PC-3 (cell line): ENCODE results near the gene SLC9A9. TPM values are rescaled to one million over a fixed set of nuclear protein-coding genes. Genes with fewer than 3 reads are reported as not detected.
A peak's percentile ranks its signal among the peaks of the same experiment; 100 is the strongest.

ENCODE experiments used
- ATAC-seq: fragments of 200-7000 bp; cut with Tn5 transposase; 2 replicates; pipeline ENCODE4 v1.9.1; 2020; ENCODE audit warnings: mild to moderate bottlenecking, moderate library complexity
- BruUV-seq: library from RNA; stranded (reverse); fragments of 400-500 nt; replicated peaks from 2 replicates; lab custom pipeline; 2021; lab: Mats Ljungman, UMichigan
- CTCF ChIA-PET: fragments of 300-600 bp; sonication (Branson Sonifier 250); formaldehyde crosslinking; loops from one replicate; lab custom pipeline; 2022; ENCODE audit warnings: antibody characterized with exemption; lab: Charles Lee
- POLR2A ChIA-PET: fragments of 300-600 bp; sonication (Branson Sonifier 250); formaldehyde crosslinking; loops from one replicate; lab custom pipeline; 2022; ENCODE audit warnings: antibody characterized with exemption; ENCODE audit not compliant: unreplicated experiment; lab: Charles Lee
- DNase-seq: peaks from one replicate; pipeline ENCODE4 v3.0.0-alpha.2; 2015
- H2AFZ ChIP-seq: fragments of 300-600 bp; sonication (generic); 2 replicates; pipeline ENCODE4 v1.6.0; 2016; ENCODE audit warnings: antibody characterized with exemption, low read length
- H3F3A ChIP-seq: fragments of 300-600 bp; sonication (generic); one replicate; pipeline ENCODE4 v1.6.0; 2017; ENCODE audit warnings: antibody characterized with exemption, low read length, control low read depth, mild to moderate bottlenecking; ENCODE audit not compliant: unreplicated experiment
- H3K27ac ChIP-seq: fragments of 300-600 bp; sonication (generic); 2 replicates; pipeline ENCODE4 v1.5.1; 2016; ENCODE audit warnings: mild to moderate bottlenecking, low read length
- H3K27me3 ChIP-seq: fragments of 300-600 bp; sonication (generic); 2 replicates; pipeline ENCODE4 v1.6.1; 2016; ENCODE audit warnings: low read length, mixed read lengths
- H3K36me3 ChIP-seq: fragments of 300-600 bp; sonication (generic); 2 replicates; pipeline ENCODE4 v1.6.1; 2016; ENCODE audit warnings: low read depth, mixed run types, low read length, mixed read lengths
- H3K4me1 ChIP-seq: fragments of 300-600 bp; sonication (generic); 2 replicates; pipeline ENCODE4 v1.5.1; 2016; ENCODE audit warnings: low read length; ENCODE audit not compliant: insufficient read depth
- H3K4me2 ChIP-seq: fragments of 300-600 bp; sonication (generic); 2 replicates; pipeline ENCODE4 v1.6.0; 2016; ENCODE audit warnings: low read length
- H3K4me3 ChIP-seq: fragments of 300-600 bp; sonication (generic); 2 replicates; pipeline ENCODE4 v1.5.1; 2016; ENCODE audit warnings: mild to moderate bottlenecking, low read length, mixed read lengths
- H3K79me2 ChIP-seq: fragments of 300-600 bp; sonication (generic); 2 replicates; pipeline ENCODE4 v1.6.1; 2017; ENCODE audit warnings: low read length, mixed read lengths
- H3K9ac ChIP-seq: fragments of 300-600 bp; sonication (generic); 2 replicates; pipeline ENCODE4 v1.6.0; 2016; ENCODE audit warnings: mild to moderate bottlenecking, low read length
- H3K9me2 ChIP-seq: fragments of 300-600 bp; sonication (generic); replicated peaks from 2 replicates; pipeline ENCODE4 v1.6.1; 2016; ENCODE audit warnings: mixed run types, low read length, mixed read lengths
- H3K9me3 ChIP-seq: fragments of 300-600 bp; sonication (generic); 2 replicates; pipeline ENCODE4 v1.6.1; 2016; ENCODE audit warnings: low read length, mixed read lengths
- H4K20me1 ChIP-seq: fragments of 300-600 bp; sonication (generic); 2 replicates; pipeline ENCODE4 v1.6.1; 2016; ENCODE audit warnings: low read length, mixed read lengths
- CTCF ChIP-seq: fragments of 300-600 bp; sonication (generic); conservative IDR thresholded peaks from 2 replicates; pipeline ENCODE4 v1.5.1; 2017; ENCODE audit warnings: antibody characterized with exemption, low read depth, mild to moderate bottlenecking, low read length
- EZH2 ChIP-seq: fragments of 300-600 bp; sonication (generic); IDR thresholded peaks from one replicate; pipeline ENCODE4 v1.6.1; 2017; ENCODE audit warnings: antibody characterized with exemption, mild to moderate bottlenecking, low read length; ENCODE audit not compliant: unreplicated experiment
- EZH2phosphoT487 ChIP-seq: fragments of 300-600 bp; sonication (generic); IDR thresholded peaks from 2 replicates; pipeline ENCODE4 v1.6.1; 2018; ENCODE audit warnings: mild to moderate bottlenecking, antibody characterized with exemption, low read length, borderline replicate concordance
- intact Hi-C: fragments of 100-400 bp; cut with micrococcal nuclease; formaldehyde crosslinking; loops from 2 replicates; pipeline ENCODE4 v1.9.0; 2023
- total RNA-seq: library from RNA; depleted of rRNA; stranded (reverse); fragments of >200 nt; gene quantifications from 2 replicates; pipeline ENCODE4 v1.2.3, GENCODE V29; 2014

The SLC9A9 gene
- total RNA-seq, 1 experiment from 2014 or later: 0.07 TPM

DNA sequence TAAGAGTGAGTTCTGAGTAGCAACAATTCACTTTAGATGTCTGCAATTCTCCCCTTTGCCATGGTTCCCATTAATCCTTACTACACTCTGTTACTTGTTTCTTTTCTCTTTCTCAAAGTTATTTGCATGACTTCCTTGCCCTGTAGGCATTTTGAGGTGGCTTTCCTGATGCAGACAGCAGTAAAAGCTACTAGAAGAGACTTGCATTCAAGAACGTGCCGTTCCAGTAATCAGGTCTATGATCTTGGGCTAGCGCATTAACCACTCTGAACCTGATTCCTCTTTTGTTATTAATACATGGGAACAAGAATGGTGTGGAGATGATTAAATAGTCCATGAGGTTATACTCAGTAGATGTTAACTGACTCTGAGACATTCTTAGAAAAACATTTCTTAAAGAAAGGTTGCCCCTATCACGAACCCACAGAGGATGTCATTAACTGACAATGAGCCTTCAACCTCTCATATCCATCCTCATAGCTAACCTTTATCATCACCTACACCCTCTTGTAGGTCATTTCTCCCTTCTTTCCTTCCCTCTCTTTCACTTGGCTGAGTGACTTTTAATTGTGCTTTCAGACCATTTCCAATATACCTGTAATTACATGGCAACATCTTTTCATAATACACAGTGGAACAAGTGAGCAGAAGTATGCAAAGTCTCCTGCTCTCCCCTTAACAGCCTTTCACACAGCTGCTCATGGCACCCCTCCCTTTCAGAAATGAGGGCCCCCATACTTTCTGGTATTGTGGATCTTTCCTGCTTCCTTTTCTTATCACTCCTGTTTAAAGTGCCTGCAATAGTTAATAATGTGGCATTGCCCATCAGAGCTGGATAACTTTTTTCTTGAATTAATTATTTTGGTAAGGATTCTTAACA, 552.8 kb downstream of the SLC9A9 start:
- H3K4me3 ChIP-seq: no peak overlapping the region
- H3K27ac ChIP-seq: no peak overlapping the region
- intact Hi-C loops: no loop called here
- H4K20me1 ChIP-seq: no peaks in the 10 kb centered on the region
- CTCF ChIA-PET: no interaction called here
- no peaks in the 10 kb centered on the region for H3K9me3 ChIP-seq
- no peak overlapping the region for H3K9ac ChIP-seq
- H3K4me2 ChIP-seq: no peak overlapping the region
- no peaks in the 10 kb centered on the region for H3K9me2 ChIP-seq
- H3K4me1 ChIP-seq: peaks cover 13% of the 10 kb centered on the region; the same call in 1 of the 2 replicates
- H3K27me3 ChIP-seq: no peaks in the 10 kb centered on the region
- no peaks in the 10 kb centered on the region for H3K36me3 ChIP-seq
- BruUV-seq: no TSS peak
- POLR2A ChIA-PET: interaction anchor here (0.5 kb wide), 1 partner anchor 11 kb away, joined by 3 read pairs; no protein-coding TSS in a partner anchor
- H3F3A ChIP-seq: no peaks in the 10 kb centered on the region
- DNase-seq (no peak), ATAC-seq (peak; percentile 37)
- H2AFZ ChIP-seq: no peak overlapping the region
- no peaks in the 10 kb centered on the region for H3K79me2 ChIP-seq
- TF ChIP-seq EZH2phosphoT487: no peak
- no peak for TF ChIP-seq EZH2
- TF ChIP-seq CTCF: no peak

GRCh38 chr3:143294188-143294587, 554.1 kb downstream of the SLC9A9 start:
- Histone ChIP-seq H3K4me1 (peaks cover 13% of the 10 kb centered on the region; the same call in 1 of the 2 replicates), H3K36me3 (no peaks in the 10 kb centered on the region), H3K9me3 (no peaks in the 10 kb centered on the region), H3F3A (no peaks in the 10 kb centered on the region), H3K4me3 (no peak overlapping the region), H3K27me3 (no peaks in the 10 kb centered on the region), H2AFZ (no peak overlapping the region), H3K9ac (no peak overlapping the region), H3K79me2 (no peaks in the 10 kb centered on the region), H4K20me1 (no peaks in the 10 kb centered on the region), H3K9me2 (no peaks in the 10 kb centered on the region), H3K4me2 (no peak overlapping the region), H3K27ac (no peak overlapping the region)
- CTCF ChIA-PET: no interaction called here
- no peak for TF ChIP-seq EZH2
- no peak for TF ChIP-seq EZH2phosphoT487
- POLR2A ChIA-PET: no interaction called here
- no TSS peak for BruUV-seq
- DNase-seq: no peak
- no peak for ATAC-seq
- intact Hi-C loops: no loop called here

GRCh38 chr3:143291836-143292447, 556.3 kb downstream of the SLC9A9 start:
- CTCF ChIA-PET: no interaction called here

More at GRCh38 chr3:143291836-143292447, 556.3 kb downstream of the SLC9A9 start:
- Histone ChIP-seq H3K4me3 (no peak overlapping the region), H2AFZ (no peak overlapping the region), H3F3A (no peaks in the 10 kb centered on the region), H3K79me2 (no peaks in the 10 kb centered on the region), H3K4me2 (no peak overlapping the region), H3K9me2 (no peaks in the 10 kb centered on the region), H3K36me3 (no peaks in the 10 kb centered on the region), H3K9me3 (no peaks in the 10 kb centered on the region), H3K27ac (no peak overlapping the region), H3K9ac (no peak overlapping the region), H4K20me1 (no peaks in the 10 kb centered on the region), H3K27me3 (no peaks in the 10 kb centered on the region), H3K4me1 (peaks cover 13% of the 10 kb centered on the region; the same call in 1 of the 2 replicates)
- DNase-seq (no peak), ATAC-seq (no peak)
- intact Hi-C loops: no loop called here
- POLR2A ChIA-PET: no interaction called here
- TF ChIP-seq EZH2phosphoT487 (no peak), EZH2 (no peak), CTCF (no peak)
- no TSS peak for BruUV-seq
